DOHH2 (cell line): ENCODE data around the gene CCDC66.

Experiments
- H3F3A ChIP-seq: fragments of 200-600 bp; sonication (generic), shearing (Covaris generic); 2 replicates; pipeline ENCODE4 v1.6.0; 2016; ENCODE audit warnings: antibody characterized with exemption, mild to moderate bottlenecking; ENCODE audit not compliant: control insufficient read depth, insufficient read depth
- H3K27ac ChIP-seq: fragments of 200-600 bp; sonication (generic); 2 replicates; pipeline ENCODE4 v1.5.1; 2014; ENCODE audit warnings: low read depth, mild to moderate bottlenecking, low read length, moderate library complexity
- H3K27me3 ChIP-seq: fragments of 200-600 bp; sonication (generic); 2 replicates; pipeline ENCODE4 v1.6.1; 2014; ENCODE audit warnings: mild to moderate bottlenecking, low read length, mixed read lengths; ENCODE audit not compliant: control insufficient read depth
- H3K36me3 ChIP-seq: fragments of 200-600 bp; sonication (generic); 2 replicates; pipeline ENCODE4 v1.6.1; 2014; ENCODE audit warnings: mild to moderate bottlenecking, low read length, moderate library complexity, mixed read lengths; ENCODE audit not compliant: control insufficient read depth
- H3K4me1 ChIP-seq: fragments of 200-600 bp; sonication (generic); 2 replicates; pipeline ENCODE4 v1.6.1; 2014; ENCODE audit warnings: mild to moderate bottlenecking, low read length, mixed read lengths; ENCODE audit not compliant: control insufficient read depth
- H3K4me2 ChIP-seq: fragments of 200-600 bp; sonication (generic); 2 replicates; pipeline ENCODE4 v1.6.0; 2014; ENCODE audit warnings: mild to moderate bottlenecking, low read length, moderate library complexity
- H3K4me3 ChIP-seq: fragments of 200-600 bp; sonication (generic); 2 replicates; pipeline ENCODE4 v1.5.1; 2014; ENCODE audit warnings: mild to moderate bottlenecking, low read length, mixed read lengths
- H3K79me2 ChIP-seq: fragments of 200-600 bp; sonication (generic); 2 replicates; pipeline ENCODE4 v1.6.1; 2014; ENCODE audit warnings: mild to moderate bottlenecking, low read length, mixed read lengths; ENCODE audit not compliant: control insufficient read depth
- H3K9me2 ChIP-seq: fragments of 200-600 bp; sonication (generic); replicated peaks from 2 replicates; pipeline ENCODE4 v1.6.1; 2014; ENCODE audit warnings: mild to moderate bottlenecking, low read length, mixed read lengths; ENCODE audit not compliant: control insufficient read depth
- H3K9me3 ChIP-seq: fragments of 200-600 bp; sonication (generic); 2 replicates; pipeline ENCODE4 v1.6.1; 2014; ENCODE audit warnings: antibody characterized with exemption, low read length, mixed read lengths; ENCODE audit not compliant: control insufficient read depth, insufficient read depth
- H4K20me1 ChIP-seq: fragments of 200-600 bp; sonication (generic); 2 replicates; pipeline ENCODE4 v1.6.0; 2014; ENCODE audit warnings: low read depth, mild to moderate bottlenecking, antibody characterized with exemption, low read length, moderate library complexity; ENCODE audit not compliant: control insufficient read depth, insufficient read depth
- CTCF ChIP-seq: fragments of 200-600 bp; sonication (generic); IDR thresholded peaks from one replicate; pipeline ENCODE4 v1.5.1; 2014; ENCODE audit warnings: antibody characterized with exemption, mild to moderate bottlenecking, low read depth, low read length; ENCODE audit not compliant: poor library complexity, severe bottlenecking
- EZH2phosphoT487 ChIP-seq: fragments of 200-600 bp; sonication (generic); IDR thresholded peaks from 2 replicates; pipeline ENCODE4 v1.6.1; 2017; ENCODE audit warnings: borderline replicate concordance, mild to moderate bottlenecking, antibody characterized with exemption, low read length, moderate library complexity, mixed read lengths

The CCDC66 gene

GRCh38 chr3:56655709-56656108 lies 98.7 kb downstream of the CCDC66 start:
- no peaks in the 10 kb centered on the region for H3F3A ChIP-seq
- TF ChIP-seq CTCF, result no peak
- no peak for TF ChIP-seq EZH2phosphoT487

GRCh38 chr3:56664823-56665222 lies 107.8 kb downstream of the CCDC66 start:
- TF ChIP-seq CTCF (no peak), EZH2phosphoT487 (no peak)
- H3K79me2 ChIP-seq, result peaks cover 13% of the 10 kb centered on the region
- H3K36me3 ChIP-seq, result peaks cover 97% of the 10 kb centered on the region
- H4K20me1 ChIP-seq, result no peaks in the 10 kb centered on the region
- H3F3A ChIP-seq, result peaks cover 8% of the 10 kb centered on the region; the same call in 1 of the 2 replicates
- H3K27me3 ChIP-seq, result no peaks in the 10 kb centered on the region
- H3K4me2 ChIP-seq, result no peak overlapping the region
- no peaks in the 10 kb centered on the region for H3K4me1 ChIP-seq
- H3K9me2 ChIP-seq, result no peaks in the 10 kb centered on the region
- H3K27ac ChIP-seq, result no peak overlapping the region
- no peak overlapping the region for H3K4me3 ChIP-seq
- H3K9me3 ChIP-seq, result no peaks in the 10 kb centered on the region

More at GRCh38 chr3:56655709-56656108, 98.7 kb downstream of the CCDC66 start:
- Histone ChIP-seq H3K4me1 (no peaks in the 10 kb centered on the region), H3K27me3 (no peaks in the 10 kb centered on the region), H4K20me1 (no peaks in the 10 kb centered on the region), H3K4me3 (no peak overlapping the region), H3K9me2 (no peaks in the 10 kb centered on the region), H3K79me2 (peaks cover 68% of the 10 kb centered on the region), H3K27ac (no peak overlapping the region), H3K9me3 (no peaks in the 10 kb centered on the region), H3K36me3 (peaks cover 90% of the 10 kb centered on the region), H3K4me2 (no peak overlapping the region)

- no peaks in the 10 kb centered on the region for H3K9me3 ChIP-seq
- TF ChIP-seq CTCF (no peak), EZH2phosphoT487 (no peak)
- no peaks in the 10 kb centered on the region for H3K4me1 ChIP-seq
- peaks cover 13% of the 10 kb centered on the region; the same call in 1 of the 2 replicates for H3F3A ChIP-seq
- peaks cover 14% of the 10 kb centered on the region for H3K79me2 ChIP-seq
- no peaks in the 10 kb centered on the region for H3K9me2 ChIP-seq
- H3K36me3 ChIP-seq, result peaks cover 97% of the 10 kb centered on the region
- no peak overlapping the region for H3K4me3 ChIP-seq
- H4K20me1 ChIP-seq, result no peaks in the 10 kb centered on the region
- H3K27ac ChIP-seq, result no peak overlapping the region
- no peaks in the 10 kb centered on the region for H3K27me3 ChIP-seq
- H3K4me2 ChIP-seq, result no peak overlapping the region
These were observed 111.1 kb downstream of the CCDC66 start for GRCh38 chr3:56667973-56668579.
